K562 (cell line): Measurements from ENCODE around the gene KRT6C. TPM values are rescaled to one million over a fixed set of nuclear protein-coding genes. Genes with fewer than 3 reads are reported as not detected.

Source experiments
- ATAC-seq: fragments of 200-7000 bp; cut with Tn5 transposase; 3 replicates; pipeline ENCODE4 v1.9.1; 2020; ENCODE audit warnings: moderate library complexity
- BruUV-seq: library from RNA; stranded (reverse); fragments of 400-500 nt; replicated peaks from 2 replicates; lab custom pipeline; 2021; lab: Mats Ljungman, UMichigan
- CTCF ChIA-PET: fragments of 300-600 bp; formaldehyde crosslinking; extraction: SDS; loops from one replicate; lab custom pipeline; 2021; ENCODE audit warnings: low intra/inter-chr PET ratio; lab: Yijun Ruan, JAX
- POLR2A ChIA-PET: fragments of 300-600, 350-650 bp; sonication (Branson Sonifier 250); formaldehyde crosslinking; extraction: SDS; loops from one replicate; lab custom pipeline; 2021; ENCODE audit warnings: antibody characterized with exemption, inconsistent platforms; lab: Yijun Ruan, JAX
- DNase-seq, 4 experiments: peaks; one replicate each; pipeline versions ENCODE4 v3.0.0 to v3.0.0-alpha.2; 2011 to 2018; ENCODE audit warnings: low spot score in 3 of 4, mixed read lengths in 3 of 4; ENCODE audit errors: extremely low read depth in 1 of 4
- FAIRE-seq: peaks from 2 replicates; lab custom pipeline; 2011; peaks lifted over from hg19 to GRCh38; lab: Jason Lieb, UNC
- H2AFZ ChIP-seq: 2 replicates; pipeline ENCODE4 v1.6.0; 2011; ENCODE audit warnings: low read depth, low read length, control low read depth, inconsistent platforms
- H3K27ac ChIP-seq: fragments of 200-600 bp; 3 replicates; pipeline ENCODE4 v1.8.0; 2011; ENCODE audit warnings: low read depth, mild to moderate bottlenecking, control low read depth, inconsistent platforms, low read length, moderate library complexity, mixed read lengths; ENCODE audit errors: extremely low read depth
- H3K27me3 ChIP-seq, 2 experiments: fragments of 300-600 bp in 1 of 2; 2 replicates in 1 of 2; 3 replicates in 1 of 2; pipeline versions ENCODE4 v1.6.0 to v1.8.0; 2011; ENCODE audit warnings: inconsistent platforms in 2 of 2, low read length in 2 of 2, mild to moderate bottlenecking in 1 of 2, mixed read lengths in 1 of 2, moderate library complexity in 1 of 2; ENCODE audit not compliant: control insufficient read depth in 2 of 2, insufficient read depth in 2 of 2
- H3K36me3 ChIP-seq: fragments of 300-600 bp; 3 replicates; pipeline ENCODE4 v1.8.0; 2011; ENCODE audit warnings: mild to moderate bottlenecking, low read length, inconsistent platforms; ENCODE audit not compliant: control insufficient read depth, insufficient read depth
- H3K4me1 ChIP-seq, 2 experiments: fragments of 200-600 bp in 1 of 2; replicated peaks in 1 of 2; 2 replicates in 1 of 2; 3 replicates in 1 of 2; pipeline versions ENCODE4 v1.5.1 to v1.8.0; 2011; ENCODE audit warnings: inconsistent platforms in 2 of 2, low read length in 2 of 2, mild to moderate bottlenecking in 1 of 2, mixed read lengths in 1 of 2, moderate library complexity in 1 of 2; ENCODE audit not compliant: control insufficient read depth in 2 of 2, insufficient read depth in 2 of 2
- H3K4me2 ChIP-seq: 2 replicates; pipeline ENCODE4 v1.6.1; 2011; ENCODE audit warnings: low read length, control low read depth, inconsistent platforms, mixed read lengths; ENCODE audit not compliant: insufficient read depth
- H3K4me3 ChIP-seq: fragments of 200-600 bp; sonication (generic), shearing (Covaris generic); 2 replicates; pipeline ENCODE4 v1.5.1; 2016; ENCODE audit warnings: control low read depth, inconsistent platforms
- H3K79me2 ChIP-seq: fragments of 200-600 bp; 3 replicates; pipeline ENCODE4 v1.8.0; 2011; ENCODE audit warnings: low read length, inconsistent platforms; ENCODE audit not compliant: control insufficient read depth, insufficient read depth
- H3K9ac ChIP-seq, 2 experiments: 2 replicates each; pipeline versions ENCODE4 v1.6.0 to v1.6.1; 2011; ENCODE audit warnings: low read depth in 2 of 2, low read length in 2 of 2, control low read depth in 1 of 2, inconsistent platforms in 1 of 2, mild to moderate bottlenecking in 1 of 2, mixed read lengths in 1 of 2; ENCODE audit not compliant: insufficient read depth in 1 of 2
- H3K9me1 ChIP-seq: one replicate; pipeline ENCODE4 v1.6.0; 2011; ENCODE audit warnings: inconsistent platforms, mild to moderate bottlenecking, low read length, moderate library complexity; ENCODE audit not compliant: control insufficient read depth, insufficient read depth
- H3K9me3 ChIP-seq: replicated peaks from 2 replicates; pipeline ENCODE4 v1.5.1; 2011; ENCODE audit warnings: low read depth, low read length, inconsistent platforms; ENCODE audit not compliant: control insufficient read depth, insufficient read depth
- H4K20me1 ChIP-seq: replicated peaks from 2 replicates; pipeline ENCODE4 v1.6.1; 2011; ENCODE audit warnings: low read length, inconsistent platforms, mixed read lengths; ENCODE audit not compliant: control insufficient read depth, insufficient read depth
- ARID3B ChIP-seq: fragments of 250-450 bp; sonication (Bioruptor Pico); IDR thresholded peaks from 2 replicates; pipeline ENCODE4 v1.4.0; 2020; ENCODE audit warnings: borderline replicate concordance
- CREM ChIP-seq: IDR thresholded peaks from 2 replicates; pipeline ENCODE4 v1.6.1; 2014; ENCODE audit warnings: antibody characterized with exemption, low read depth
- HNRNPLL ChIP-seq: fragments of 200-400 bp; formaldehyde crosslinking; IDR thresholded peaks from 2 replicates; pipeline ENCODE4 v1.6.1; 2017; ENCODE audit warnings: low read length, low read depth, mild to moderate bottlenecking; ENCODE audit not compliant: poor library complexity, severe bottlenecking
- PTTG1 ChIP-seq: fragments of 450-650 bp; IDR thresholded peaks from 2 replicates; pipeline ENCODE4 v1.6.1; 2016; ENCODE audit warnings: low read depth, mild to moderate bottlenecking, missing genetic modification characterization, missing compliant biosample characterization
- RBBP5 ChIP-seq: fragments of 200-600 bp; sonication (generic); IDR thresholded peaks from 2 replicates; pipeline ENCODE4 v1.6.1; 2012; ENCODE audit warnings: borderline replicate concordance, mild to moderate bottlenecking, low read length, control low read depth, inconsistent platforms; ENCODE audit not compliant: insufficient read depth, poor library complexity, severe bottlenecking
- RBM39 ChIP-seq: fragments of 200-400 bp; formaldehyde crosslinking; optimal IDR thresholded peaks from 2 replicates; pipeline ENCODE3; 2018; ENCODE audit warnings: low read depth, low read length
- REST ChIP-seq, 2 experiments: fragments of 450-650 bp; formaldehyde crosslinking in 1 of 2; IDR thresholded peaks; 2 replicates each; pipeline versions ENCODE4 v1.4.0 to v1.6.1; 2014 to 2020; ENCODE audit warnings: mild to moderate bottlenecking in 2 of 2, borderline replicate concordance in 1 of 2, low read depth in 1 of 2
- SFPQ ChIP-seq: fragments of 200-400 bp; formaldehyde crosslinking; IDR thresholded peaks from 2 replicates; pipeline ENCODE4 v1.6.1; 2017; ENCODE audit warnings: mild to moderate bottlenecking, low read depth, low read length, moderate library complexity
- SNIP1 ChIP-seq: fragments of 450-650 bp; IDR thresholded peaks from 2 replicates; pipeline ENCODE4 v1.7.1; 2017; ENCODE audit warnings: low read depth, mild to moderate bottlenecking
- WGBS: fragments of 100-300 bp; shearing (Covaris generic); methylation state at CpG from one replicate; pipeline ENCODE4 v1.1.6; 2016; ENCODE audit warnings: low coverage, mixed read lengths; ENCODE audit not compliant: insufficient coverage; ENCODE audit errors: missing lambda C conversion rate; 5-methylcytosine and 5-hydroxymethylcytosine counted together
- in situ Hi-C: fragments of 300-500 bp; cut with MboI; formaldehyde crosslinking; loops from 4 replicates; pipeline ENCODE4 v1.15.0; 2018; ENCODE audit warnings: inconsistent platforms, mixed read lengths
- intact Hi-C: fragments of 100-400 bp; cut with micrococcal nuclease; formaldehyde crosslinking; loops from 2 replicates; pipeline ENCODE4 v1.14.2; 2022
- polyA plus RNA-seq, 8 experiments: library from polyadenylated mRNA; depleted of rRNA in 4 of 8; stranded (reverse) in 5 of 8; unstranded in 3 of 8; fragments of >200 nt; fragmentation: Nextera tagmentation in 2 of 8; fragmentation: Illumina TruSeq in 1 of 8; extraction: Ambion mirVana in 2 of 8; extraction: Trizol in 1 of 8; gene quantifications; 2 replicates each; pipeline versions ENCODE4 v1.2.1 to v1.2.3, GENCODE V29; 2011 to 2014; ENCODE audit warnings: inconsistent platforms in 1 of 8, missing spikeins in 1 of 8
- total RNA-seq, 7 experiments: library from RNA; depleted of rRNA in 6 of 7; stranded (reverse); fragments of >200 nt in 6 of 7; fragmentation: Illumina TruSeq in 2 of 7; extraction: Trizol in 2 of 7; gene quantifications; 2 replicates each; pipeline versions ENCODE4 v1.2.1 to v1.2.3, GENCODE V29; 2011 to 2021; ENCODE audit warnings: low replicate concordance in 1 of 7

The KRT6C gene
- total and polyA plus RNA-seq, 9 of the 15 experiments (the other 6 are each of a cell fraction or from before 2014, with no cell fraction given): not detected

DNA sequence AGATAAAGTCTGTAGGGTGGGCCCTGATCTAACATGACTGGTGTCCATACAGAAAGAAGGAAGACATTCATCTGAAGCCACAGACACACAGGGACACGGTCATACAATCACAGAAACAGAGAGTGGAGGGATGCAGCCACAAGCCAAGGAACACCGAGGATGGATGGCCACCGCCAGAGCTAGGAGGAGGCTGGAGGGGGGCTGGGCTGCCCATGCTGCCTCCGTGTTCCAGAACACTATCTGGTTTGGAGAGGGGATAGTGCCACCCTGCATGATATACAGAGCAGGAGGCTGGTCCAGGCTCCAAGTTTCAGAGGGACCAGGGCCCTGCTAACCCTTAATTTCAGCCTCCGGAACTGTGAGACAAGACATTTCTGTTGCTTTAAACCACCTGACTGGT lies 48.1 kb downstream of the KRT6C start:
- POLR2A ChIA-PET: interaction anchor here (1.1 kb wide), 1 partner anchor 14 kb away, joined by 4 read pairs; no protein-coding TSS in a partner anchor
- FAIRE-seq (no peak), ATAC-seq (no peak), DNase-seq (no peak)
- Histone ChIP-seq H3K27ac (no peak overlapping the region), H3K79me2 (no peaks in the 10 kb centered on the region), H3K9me3 (no peaks in the 10 kb centered on the region), H3K9me1 (no peaks in the 10 kb centered on the region), H3K4me3 (no peak overlapping the region), H4K20me1 (no peaks in the 10 kb centered on the region; the same call in 1 of the 2 replicates), H3K36me3 (no peaks in the 10 kb centered on the region), H3K4me1 (no peaks in the 10 kb centered on the region), H2AFZ (no peak overlapping the region), H3K9ac (no peak overlapping the region), H3K4me2 (no peak overlapping the region), H3K27me3 (peaks cover 0 to 40% of the 10 kb centered on the region in 2 experiments; a peak in 3 of 5 replicates)
- 2% methylated on average over 5 of the region's 5 CpGs for WGBS
- in situ Hi-C loops: loop anchor here (10.0 kb wide), 1 partner anchor 759 kb away; the partner anchor contains the start of genes CSAD and ZNF740
- BruUV-seq: no TSS peak
- intact Hi-C loops: no loop called here
- CTCF ChIA-PET: no interaction called here
- TF ChIP-seq PTTG1 (tag): no peak
- no peak for TF ChIP-seq REST (IDR thresholded peaks at IDR 0.05; ENCODE audit: borderline replicate concordance)
- no peak for TF ChIP-seq REST (CRISPR knock-in tag; IDR thresholded peaks at IDR 0.05; ENCODE audit: low read depth)
- no peak for TF ChIP-seq RBBP5
- no peak for TF ChIP-seq ARID3B (CRISPR knock-in tag)
- no peak for TF ChIP-seq CREM
- TF ChIP-seq RBM39: no peak
- TF ChIP-seq SFPQ: no peak
- TF ChIP-seq SNIP1: no peak
- no peak for TF ChIP-seq HNRNPLL
